Gastroesophageal sphincter (tissue), 3 donors: Measurements from ENCODE around the gene UGT2B7.

ENCODE experiments used
- POLR2A ChIP-seq, 2 donors: fragments of 450-650 bp; IDR thresholded peaks; one replicate each; pipeline ENCODE4 v1.6.1; 2017; ENCODE audit warnings: antibody characterized with exemption in 2 of 2, mild to moderate bottlenecking in 2 of 2, moderate library complexity in 1 of 2
- POLR2AphosphoS5 ChIP-seq: sonication (generic); formaldehyde crosslinking; IDR thresholded peaks from one replicate; pipeline ENCODE4 v1.6.1; 2017; ENCODE audit warnings: antibody characterized with exemption
- TF ChIP-seq, protein P1 (sequence below), 4 experiments: fragments of 200-600 bp in 2 of 4; fragments of 450-650 bp in 2 of 4; sonication (generic) in 1 of 4; IDR thresholded peaks; one replicate each; pipeline ENCODE4 v1.5.1; 2017 to 2019; ENCODE audit warnings: antibody characterized with exemption in 4 of 4, mild to moderate bottlenecking in 2 of 4, moderate library complexity in 2 of 4

DNA sequence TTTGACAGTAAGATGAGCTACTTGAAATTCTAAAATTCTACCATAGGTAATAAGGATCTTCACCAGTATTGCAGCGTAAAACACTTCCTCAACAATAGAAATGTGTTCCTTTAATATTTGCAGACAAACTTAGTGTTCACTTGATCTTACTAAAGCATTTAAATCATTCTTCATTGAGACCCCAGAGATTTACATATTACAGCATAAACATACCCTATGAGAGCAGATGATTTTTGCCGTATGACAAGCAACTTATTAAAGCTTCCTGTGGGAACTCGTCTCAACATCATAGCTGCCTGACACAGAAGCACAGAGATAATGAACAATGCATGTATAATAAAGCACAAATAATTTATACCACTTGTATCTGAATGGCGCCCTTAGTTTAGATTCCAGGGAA, 3.6 kb downstream of the UGT2B7 start:
- TF ChIP-seq, protein P1, sequence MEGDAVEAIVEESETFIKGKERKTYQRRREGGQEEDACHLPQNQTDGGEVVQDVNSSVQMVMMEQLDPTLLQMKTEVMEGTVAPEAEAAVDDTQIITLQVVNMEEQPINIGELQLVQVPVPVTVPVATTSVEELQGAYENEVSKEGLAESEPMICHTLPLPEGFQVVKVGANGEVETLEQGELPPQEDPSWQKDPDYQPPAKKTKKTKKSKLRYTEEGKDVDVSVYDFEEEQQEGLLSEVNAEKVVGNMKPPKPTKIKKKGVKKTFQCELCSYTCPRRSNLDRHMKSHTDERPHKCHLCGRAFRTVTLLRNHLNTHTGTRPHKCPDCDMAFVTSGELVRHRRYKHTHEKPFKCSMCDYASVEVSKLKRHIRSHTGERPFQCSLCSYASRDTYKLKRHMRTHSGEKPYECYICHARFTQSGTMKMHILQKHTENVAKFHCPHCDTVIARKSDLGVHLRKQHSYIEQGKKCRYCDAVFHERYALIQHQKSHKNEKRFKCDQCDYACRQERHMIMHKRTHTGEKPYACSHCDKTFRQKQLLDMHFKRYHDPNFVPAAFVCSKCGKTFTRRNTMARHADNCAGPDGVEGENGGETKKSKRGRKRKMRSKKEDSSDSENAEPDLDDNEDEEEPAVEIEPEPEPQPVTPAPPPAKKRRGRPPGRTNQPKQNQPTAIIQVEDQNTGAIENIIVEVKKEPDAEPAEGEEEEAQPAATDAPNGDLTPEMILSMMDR (IDR thresholded peaks at IDR 0.05), result no peak
- TF ChIP-seq POLR2A (IDR thresholded peaks at IDR 0.05) (no peak), POLR2AphosphoS5 (no peak)
